WTC11 (cell line): ENCODE data around the gene EPB41L4B. TPM values are rescaled to one million over a fixed set of nuclear protein-coding genes. Genes with fewer than 3 reads are reported as not detected.

Source experiments
- ATAC-seq: fragments of 200-7000 bp; cut with Tn5 transposase; 2 replicates; pipeline ENCODE4 v1.10.0; 2021; ENCODE audit warnings: mild to moderate bottlenecking, moderate library complexity
- CTCF ChIA-PET: fragments of 300-600 bp; sonication (Branson Sonifier 250); formaldehyde crosslinking; loops from one replicate; lab custom pipeline; 2021; ENCODE audit warnings: antibody characterized with exemption; lab: Charles Lee
- POLR2A ChIA-PET: fragments of 350-600 bp; sonication (Branson Sonifier 250); formaldehyde crosslinking; loops from one replicate; lab custom pipeline; 2021; ENCODE audit warnings: antibody characterized with exemption; lab: Charles Lee
- DNase-seq: peaks from one replicate; pipeline ENCODE4 v3.0.0; 2021; ENCODE audit warnings: low spot score
- H3K27ac Mint-ChIP-seq: 2 replicates; pipeline ENCODE4 v1.8.0; 2021; ENCODE audit warnings: mixed read lengths
- H3K27me3 Mint-ChIP-seq: 2 replicates; pipeline ENCODE4 v1.8.0; 2021; ENCODE audit warnings: low read depth, mild to moderate bottlenecking, moderate library complexity, mixed read lengths
- H3K36me3 Mint-ChIP-seq: 2 replicates; pipeline ENCODE4 v1.8.0; 2021; ENCODE audit warnings: mixed read lengths
- H3K4me1 Mint-ChIP-seq: 2 replicates; pipeline ENCODE4 v1.8.0; 2022; ENCODE audit warnings: mixed read lengths
- H3K4me3 Mint-ChIP-seq: 2 replicates; pipeline ENCODE4 v1.8.0; 2021; ENCODE audit warnings: mild to moderate bottlenecking, moderate library complexity, mixed read lengths
- H3K9me3 Mint-ChIP-seq: 2 replicates; pipeline ENCODE4 v1.8.0; 2021; ENCODE audit warnings: mixed read lengths
- ESRRA ChIP-seq: sonication (generic); formaldehyde crosslinking; IDR thresholded peaks from 2 replicates; pipeline ENCODE4 v1.8.1; 2022; ENCODE audit warnings: mild to moderate bottlenecking, missing genetic modification reagents, borderline replicate concordance
- FOXP4 ChIP-seq: sonication (generic); formaldehyde crosslinking; IDR thresholded peaks from 2 replicates; pipeline ENCODE4 v1.8.0; 2022; ENCODE audit warnings: mild to moderate bottlenecking, missing genetic modification reagents
- IRF2 ChIP-seq: sonication (generic); formaldehyde crosslinking; IDR thresholded peaks from 2 replicates; pipeline ENCODE4 v1.8.0; 2022; ENCODE audit warnings: low read depth, missing genetic modification reagents, borderline replicate concordance
- JAZF1 ChIP-seq: fragments of 250-450 bp; sonication (Bioruptor Pico); IDR thresholded peaks from 2 replicates; pipeline ENCODE4 v1.9.0; 2021; ENCODE audit warnings: moderate library complexity, mild to moderate bottlenecking, inconsistent platforms
- KAT7 ChIP-seq: sonication (generic); formaldehyde crosslinking; IDR thresholded peaks from 2 replicates; pipeline ENCODE4 v1.8.1; 2023; ENCODE audit warnings: missing genetic modification reagents, mild to moderate bottlenecking, borderline replicate concordance
- NFATC4 ChIP-seq: fragments of 250-450 bp; sonication (Bioruptor Pico); IDR thresholded peaks from 2 replicates; pipeline ENCODE4 v1.9.0; 2021; ENCODE audit warnings: mild to moderate bottlenecking
- SP1 ChIP-seq: sonication (generic); formaldehyde crosslinking; conservative IDR thresholded peaks from 2 replicates; pipeline ENCODE4 v1.8.1; 2022; ENCODE audit warnings: missing genetic modification reagents
- TEAD1 ChIP-seq: sonication (generic); formaldehyde crosslinking; IDR thresholded peaks from 2 replicates; pipeline ENCODE4 v1.8.0; 2022; ENCODE audit warnings: mild to moderate bottlenecking, missing genetic modification reagents
- ZBTB21 ChIP-seq: sonication (generic); formaldehyde crosslinking; IDR thresholded peaks from 2 replicates; pipeline ENCODE4 v1.8.1; 2023; ENCODE audit warnings: mild to moderate bottlenecking, missing genetic modification reagents, borderline replicate concordance
- ZNF396 ChIP-seq: fragments of 250-450 bp; sonication (Bioruptor Pico); IDR thresholded peaks from 2 replicates; pipeline ENCODE4 v1.8.0; 2021; ENCODE audit warnings: mild to moderate bottlenecking, moderate library complexity, borderline replicate concordance
- total RNA-seq: library from RNA; stranded (reverse); gene quantifications from 3 replicates; pipeline ENCODE4 v1.2.3, GENCODE V29; 2021
- TF ChIP-seq, protein P1 (sequence below): fragments of 250-450 bp; sonication (Bioruptor Pico); IDR thresholded peaks from 2 replicates; pipeline ENCODE4 v1.9.0; 2021; ENCODE audit warnings: moderate library complexity, mild to moderate bottlenecking, inconsistent platforms, borderline replicate concordance
- TF ChIP-seq, protein P2 (sequence below): sonication (generic); formaldehyde crosslinking; IDR thresholded peaks from 2 replicates; pipeline ENCODE4 v1.8.1; 2023; ENCODE audit warnings: mild to moderate bottlenecking, missing genetic modification reagents
- TF ChIP-seq, protein P3 (sequence below): sonication (generic); formaldehyde crosslinking; IDR thresholded peaks from 2 replicates; pipeline ENCODE4 v1.8.1; 2023; ENCODE audit warnings: mild to moderate bottlenecking, missing genetic modification reagents, moderate library complexity
- TF ChIP-seq, protein P4 (sequence below): fragments of 250-450 bp; sonication (Bioruptor Pico); IDR thresholded peaks from 2 replicates; pipeline ENCODE4 v1.8.0; 2021; ENCODE audit warnings: mild to moderate bottlenecking

EPB41L4B gene
- total RNA-seq, 1 experiment from 2014 or later, result 20.0 TPM

DNA sequence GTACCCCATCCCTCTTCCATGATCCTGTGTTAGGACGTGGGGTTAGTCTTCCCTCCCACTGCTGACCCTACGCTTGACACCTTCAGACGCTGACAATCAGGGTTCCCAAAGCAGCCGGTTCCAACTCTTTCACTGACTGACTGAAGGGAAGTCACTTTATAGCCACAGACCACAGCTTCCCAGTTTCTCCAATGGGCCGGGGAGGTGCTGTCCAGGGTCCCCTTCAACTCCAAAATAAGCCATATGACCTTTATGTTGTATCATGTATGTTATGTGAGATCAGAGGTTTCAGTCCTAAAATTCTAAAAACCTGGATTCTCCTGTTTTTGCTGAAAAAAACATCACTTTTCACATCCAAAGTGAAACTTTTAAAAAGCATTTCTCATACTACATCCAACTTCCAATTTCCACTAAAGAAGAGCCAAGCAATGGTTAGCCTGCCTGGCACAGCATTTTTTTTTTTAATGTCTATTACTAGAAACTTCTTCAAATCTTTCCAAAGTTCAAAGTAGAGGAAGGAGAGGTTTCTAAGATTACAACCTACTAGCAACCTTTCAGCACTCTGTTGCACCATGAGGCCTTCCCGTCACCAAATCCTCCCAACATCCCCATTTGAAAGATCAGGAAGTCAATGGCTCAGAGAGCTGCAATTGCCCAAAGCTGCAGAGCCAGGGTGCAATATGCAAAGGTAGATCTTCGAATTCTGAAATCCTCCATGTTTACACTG, 5.2 kb downstream of the EPB41L4B start:
- ChIA-PET CTCF (interaction anchor here (0.9 to 3.7 kb wide), 7 partner anchors 30 to 154 kb away, joined by 3 to 19 read pairs (median 4); no protein-coding TSS in a partner anchor), POLR2A (no interaction called here)
- H3K4me3 Mint-ChIP-seq, result peak overlapping the region; percentile 8; the same call in 1 of the 2 replicates
- TF ChIP-seq NFATC4 (no peak), KAT7 (no peak), ESRRA (CRISPR knock-in tag) (no peak), IRF2 (no peak), ZNF396 (CRISPR knock-in tag) (no peak), JAZF1 (CRISPR knock-in tag) (no peak), SP1 (CRISPR knock-in tag) (no peak), ZBTB21 (CRISPR knock-in tag) (no peak)
- TF ChIP-seq, protein P1, sequence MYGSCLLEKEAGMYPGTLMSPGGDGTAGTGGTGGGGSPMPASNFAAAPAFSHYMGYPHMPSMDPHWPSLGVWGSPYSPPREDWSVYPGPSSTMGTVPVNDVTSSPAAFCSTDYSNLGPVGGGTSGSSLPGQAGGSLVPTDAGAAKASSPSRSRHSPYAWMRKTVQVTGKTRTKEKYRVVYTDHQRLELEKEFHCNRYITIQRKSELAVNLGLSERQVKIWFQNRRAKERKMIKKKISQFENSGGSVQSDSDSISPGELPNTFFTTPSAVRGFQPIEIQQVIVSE (CRISPR knock-in tag), result no peak
- TF ChIP-seq, protein P2, sequence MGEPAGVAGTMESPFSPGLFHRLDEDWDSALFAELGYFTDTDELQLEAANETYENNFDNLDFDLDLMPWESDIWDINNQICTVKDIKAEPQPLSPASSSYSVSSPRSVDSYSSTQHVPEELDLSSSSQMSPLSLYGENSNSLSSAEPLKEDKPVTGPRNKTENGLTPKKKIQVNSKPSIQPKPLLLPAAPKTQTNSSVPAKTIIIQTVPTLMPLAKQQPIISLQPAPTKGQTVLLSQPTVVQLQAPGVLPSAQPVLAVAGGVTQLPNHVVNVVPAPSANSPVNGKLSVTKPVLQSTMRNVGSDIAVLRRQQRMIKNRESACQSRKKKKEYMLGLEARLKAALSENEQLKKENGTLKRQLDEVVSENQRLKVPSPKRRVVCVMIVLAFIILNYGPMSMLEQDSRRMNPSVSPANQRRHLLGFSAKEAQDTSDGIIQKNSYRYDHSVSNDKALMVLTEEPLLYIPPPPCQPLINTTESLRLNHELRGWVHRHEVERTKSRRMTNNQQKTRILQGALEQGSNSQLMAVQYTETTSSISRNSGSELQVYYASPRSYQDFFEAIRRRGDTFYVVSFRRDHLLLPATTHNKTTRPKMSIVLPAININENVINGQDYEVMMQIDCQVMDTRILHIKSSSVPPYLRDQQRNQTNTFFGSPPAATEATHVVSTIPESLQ (CRISPR knock-in tag), result no peak
- TF ChIP-seq, protein P3, sequence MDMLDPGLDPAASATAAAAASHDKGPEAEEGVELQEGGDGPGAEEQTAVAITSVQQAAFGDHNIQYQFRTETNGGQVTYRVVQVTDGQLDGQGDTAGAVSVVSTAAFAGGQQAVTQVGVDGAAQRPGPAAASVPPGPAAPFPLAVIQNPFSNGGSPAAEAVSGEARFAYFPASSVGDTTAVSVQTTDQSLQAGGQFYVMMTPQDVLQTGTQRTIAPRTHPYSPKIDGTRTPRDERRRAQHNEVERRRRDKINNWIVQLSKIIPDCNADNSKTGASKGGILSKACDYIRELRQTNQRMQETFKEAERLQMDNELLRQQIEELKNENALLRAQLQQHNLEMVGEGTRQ (CRISPR knock-in tag), result no peak
- H3K27me3 Mint-ChIP-seq, result no peaks in the 10 kb centered on the region; the same call in 1 of the 2 replicates
- H3K9me3 Mint-ChIP-seq, result no peaks in the 10 kb centered on the region
- H3K36me3 Mint-ChIP-seq, result no peaks in the 10 kb centered on the region
- ATAC-seq, result no peak
- H3K4me1 Mint-ChIP-seq, result peaks cover 80% of the 10 kb centered on the region
- H3K27ac Mint-ChIP-seq, result peak overlapping the region; percentile 47
- DNase-seq, result no peak

- TF ChIP-seq TEAD1 (CRISPR knock-in tag) (no peak), FOXP4 (CRISPR knock-in tag) (no peak)
- TF ChIP-seq, protein P4, sequence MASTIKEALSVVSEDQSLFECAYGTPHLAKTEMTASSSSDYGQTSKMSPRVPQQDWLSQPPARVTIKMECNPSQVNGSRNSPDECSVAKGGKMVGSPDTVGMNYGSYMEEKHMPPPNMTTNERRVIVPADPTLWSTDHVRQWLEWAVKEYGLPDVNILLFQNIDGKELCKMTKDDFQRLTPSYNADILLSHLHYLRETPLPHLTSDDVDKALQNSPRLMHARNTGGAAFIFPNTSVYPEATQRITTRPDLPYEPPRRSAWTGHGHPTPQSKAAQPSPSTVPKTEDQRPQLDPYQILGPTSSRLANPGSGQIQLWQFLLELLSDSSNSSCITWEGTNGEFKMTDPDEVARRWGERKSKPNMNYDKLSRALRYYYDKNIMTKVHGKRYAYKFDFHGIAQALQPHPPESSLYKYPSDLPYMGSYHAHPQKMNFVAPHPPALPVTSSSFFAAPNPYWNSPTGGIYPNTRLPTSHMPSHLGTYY (CRISPR knock-in tag), result no peak
- Mint-ChIP-seq H3K36me3 (no peaks in the 10 kb centered on the region), H3K4me3 (no peak overlapping the region; the same call in 1 of the 2 replicates), H3K27me3 (no peaks in the 10 kb centered on the region), H3K9me3 (no peaks in the 10 kb centered on the region), H3K4me1 (peaks cover 93% of the 10 kb centered on the region), H3K27ac (peak overlapping the region; percentile 87)
- ATAC-seq (no peak), DNase-seq (no peak)
- POLR2A ChIA-PET, result interaction anchor here (0.6 kb wide), 1 partner anchor 935 kb away, joined by 5 read pairs; no protein-coding TSS in a partner anchor
- CTCF ChIA-PET, result interaction anchor here (1.9 to 3.6 kb wide), 2 partner anchors 96 to 122 kb away, joined by 5 to 14 read pairs; no protein-coding TSS in a partner anchor
Measured at GRCh38 chr9:109314011-109314531, 6.8 kb downstream of the EPB41L4B start.
